GM19372 (cell line): ENCODE data around the gene ACTN4.

Source experiments
- ATAC-seq: cut with Tn5 transposase; IDR thresholded peaks from one replicate; pipeline ENCODE4 v1.9.1; 2021; ENCODE audit warnings: mild to moderate bottlenecking, low read depth, moderate library complexity; ENCODE audit not compliant: unreplicated experiment

ACTN4 gene

GRCh38 chr19:38706792-38707511 lies 59.5 kb downstream of the ACTN4 start:
- ATAC-seq = no peak

GRCh38 chr19:38707512-38708114 lies 60.2 kb downstream of the ACTN4 start:
- no peak for ATAC-seq

GRCh38 chr19:38708413-38709024 lies 61.1 kb downstream of the ACTN4 start:
- no peak for ATAC-seq

- no peak for ATAC-seq
These were observed 61.7 kb downstream of the ACTN4 start for GRCh38 chr19:38709119-38709518.

GRCh38 chr19:38709671-38710415 lies 62.4 kb downstream of the ACTN4 start:
- no peak for ATAC-seq

GRCh38 chr19:38710416-38710702 lies 62.9 kb downstream of the ACTN4 start:
- ATAC-seq = no peak

- no peak for ATAC-seq
These were observed 63.7 kb downstream of the ACTN4 start for GRCh38 chr19:38710928-38711725.

- ATAC-seq = no peak
These were observed 64.3 kb downstream of the ACTN4 start for GRCh38 chr19:38711726-38712153.

GRCh38 chr19:38712161-38712748 lies 64.8 kb downstream of the ACTN4 start:
- no peak for ATAC-seq

- no peak for ATAC-seq
These were observed 65.8 kb downstream of the ACTN4 start for GRCh38 chr19:38713227-38713649.

- no peak for ATAC-seq
These were observed 66.4 kb downstream of the ACTN4 start for GRCh38 chr19:38713865-38714264.

- no peak for ATAC-seq
These were observed 66.9 kb downstream of the ACTN4 start for GRCh38 chr19:38714354-38714778.

GRCh38 chr19:38715555-38715954 lies 68.1 kb downstream of the ACTN4 start:
- no peak for ATAC-seq

GRCh38 chr19:38717051-38717450 lies 69.6 kb downstream of the ACTN4 start:
- no peak for ATAC-seq

- ATAC-seq = no peak
These were observed 70.4 kb downstream of the ACTN4 start for GRCh38 chr19:38717855-38718254.

GRCh38 chr19:38718747-38719543 lies 71.5 kb downstream of the ACTN4 start:
- no peak for ATAC-seq

- ATAC-seq = no peak
These were observed 72.5 kb downstream of the ACTN4 start for GRCh38 chr19:38719761-38720558.

- no peak for ATAC-seq
These were observed 73.2 kb downstream of the ACTN4 start for GRCh38 chr19:38720559-38721236.
